Measurements from ENCODE around the gene NUDT19.

DNA sequence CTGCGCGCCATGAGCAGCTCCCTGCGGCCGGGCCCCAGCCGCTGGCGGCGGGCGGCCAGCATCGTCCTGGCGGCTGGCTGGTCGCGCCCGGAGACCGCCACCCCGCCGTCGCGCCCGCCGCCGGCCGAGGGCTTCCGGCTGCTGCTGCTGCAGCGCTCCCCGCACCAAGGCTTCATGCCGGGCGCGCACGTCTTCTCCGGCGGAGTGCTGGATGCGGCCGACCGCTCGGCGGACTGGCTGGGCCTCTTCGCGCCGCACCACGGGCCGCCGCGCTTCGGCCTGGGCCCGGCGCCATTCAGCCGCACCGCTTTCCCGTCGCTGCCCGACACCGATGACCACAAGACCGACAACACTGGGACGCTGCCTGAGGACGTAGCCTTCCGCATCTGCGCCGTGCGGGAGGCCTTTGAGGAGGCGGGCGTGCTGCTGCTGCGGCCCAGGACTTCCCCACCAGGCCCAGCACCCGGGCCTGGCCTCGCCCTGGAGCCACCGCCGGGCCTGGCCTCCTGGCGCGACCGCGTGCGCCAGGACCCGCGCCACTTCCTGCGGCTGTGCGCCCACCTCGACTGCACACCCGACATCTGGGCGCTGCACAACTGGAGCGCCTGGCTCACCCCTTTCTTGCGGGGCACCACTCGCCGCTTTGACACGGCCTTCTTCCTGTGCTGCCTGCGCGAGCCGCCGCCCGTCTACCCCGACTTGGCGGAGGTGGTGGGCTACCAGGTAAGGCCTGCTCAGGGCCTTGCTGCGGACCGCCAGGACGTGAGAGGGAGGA is 518 bp downstream of the NUDT19 start:
- TF ChIP-seq, protein P1, sequence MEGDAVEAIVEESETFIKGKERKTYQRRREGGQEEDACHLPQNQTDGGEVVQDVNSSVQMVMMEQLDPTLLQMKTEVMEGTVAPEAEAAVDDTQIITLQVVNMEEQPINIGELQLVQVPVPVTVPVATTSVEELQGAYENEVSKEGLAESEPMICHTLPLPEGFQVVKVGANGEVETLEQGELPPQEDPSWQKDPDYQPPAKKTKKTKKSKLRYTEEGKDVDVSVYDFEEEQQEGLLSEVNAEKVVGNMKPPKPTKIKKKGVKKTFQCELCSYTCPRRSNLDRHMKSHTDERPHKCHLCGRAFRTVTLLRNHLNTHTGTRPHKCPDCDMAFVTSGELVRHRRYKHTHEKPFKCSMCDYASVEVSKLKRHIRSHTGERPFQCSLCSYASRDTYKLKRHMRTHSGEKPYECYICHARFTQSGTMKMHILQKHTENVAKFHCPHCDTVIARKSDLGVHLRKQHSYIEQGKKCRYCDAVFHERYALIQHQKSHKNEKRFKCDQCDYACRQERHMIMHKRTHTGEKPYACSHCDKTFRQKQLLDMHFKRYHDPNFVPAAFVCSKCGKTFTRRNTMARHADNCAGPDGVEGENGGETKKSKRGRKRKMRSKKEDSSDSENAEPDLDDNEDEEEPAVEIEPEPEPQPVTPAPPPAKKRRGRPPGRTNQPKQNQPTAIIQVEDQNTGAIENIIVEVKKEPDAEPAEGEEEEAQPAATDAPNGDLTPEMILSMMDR (IDR thresholded peaks at IDR 0.05): no peak
- TF ChIP-seq POLR2A (IDR thresholded peaks at IDR 0.05) (no peak), EP300 (IDR thresholded peaks at IDR 0.05) (no peak)

Data from ovary (tissue), 3 donors.